ENCODE measurements around the gene ADCK1. TPM values are rescaled to one million over a fixed set of nuclear protein-coding genes. Genes with fewer than 3 reads are reported as not detected.
A peak's percentile ranks its signal among the peaks of the same experiment; 100 is the strongest.

Gene ADCK1
- polyA plus RNA-seq, 1 experiment = 7.3 TPM

DNA sequence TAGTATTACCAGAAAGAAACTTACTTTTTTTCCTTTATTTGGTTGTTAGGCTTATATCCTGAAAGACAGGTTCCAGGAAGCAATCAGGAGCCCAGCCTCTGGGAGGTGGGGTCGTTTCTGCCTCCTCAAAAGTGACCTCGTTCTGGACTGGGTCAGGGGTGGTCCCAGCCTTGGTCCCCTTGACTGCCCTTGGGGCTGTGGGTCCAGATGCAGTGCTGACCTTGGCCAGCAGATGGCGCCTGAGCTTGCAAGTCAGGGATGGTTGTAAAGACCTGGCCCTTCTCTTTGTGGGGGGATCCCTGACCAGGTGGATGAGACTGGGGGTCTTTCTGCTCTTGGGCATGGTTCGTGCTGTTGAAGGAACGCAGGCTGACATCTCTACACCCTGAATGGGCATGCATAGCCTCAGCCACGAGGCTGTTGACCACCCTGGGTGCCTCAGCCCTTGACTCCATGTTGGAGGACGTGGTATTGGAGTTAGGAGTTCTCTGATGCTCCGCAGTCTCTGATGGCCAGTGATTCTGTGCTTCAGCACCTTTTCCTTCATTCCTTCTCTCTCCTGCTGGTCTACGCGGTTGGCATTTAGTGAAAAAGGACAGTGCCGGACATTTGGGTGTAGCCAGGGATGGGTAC lies 62.4 kb downstream of the ADCK1 start:
- TF ChIP-seq, protein P1, sequence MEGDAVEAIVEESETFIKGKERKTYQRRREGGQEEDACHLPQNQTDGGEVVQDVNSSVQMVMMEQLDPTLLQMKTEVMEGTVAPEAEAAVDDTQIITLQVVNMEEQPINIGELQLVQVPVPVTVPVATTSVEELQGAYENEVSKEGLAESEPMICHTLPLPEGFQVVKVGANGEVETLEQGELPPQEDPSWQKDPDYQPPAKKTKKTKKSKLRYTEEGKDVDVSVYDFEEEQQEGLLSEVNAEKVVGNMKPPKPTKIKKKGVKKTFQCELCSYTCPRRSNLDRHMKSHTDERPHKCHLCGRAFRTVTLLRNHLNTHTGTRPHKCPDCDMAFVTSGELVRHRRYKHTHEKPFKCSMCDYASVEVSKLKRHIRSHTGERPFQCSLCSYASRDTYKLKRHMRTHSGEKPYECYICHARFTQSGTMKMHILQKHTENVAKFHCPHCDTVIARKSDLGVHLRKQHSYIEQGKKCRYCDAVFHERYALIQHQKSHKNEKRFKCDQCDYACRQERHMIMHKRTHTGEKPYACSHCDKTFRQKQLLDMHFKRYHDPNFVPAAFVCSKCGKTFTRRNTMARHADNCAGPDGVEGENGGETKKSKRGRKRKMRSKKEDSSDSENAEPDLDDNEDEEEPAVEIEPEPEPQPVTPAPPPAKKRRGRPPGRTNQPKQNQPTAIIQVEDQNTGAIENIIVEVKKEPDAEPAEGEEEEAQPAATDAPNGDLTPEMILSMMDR (IDR thresholded peaks at IDR 0.05; ENCODE audit: insufficient read depth, low read depth, low read length) = peak; percentile 98
- POLR2A ChIA-PET = no interaction called here
- no peak for DNase-seq (ENCODE audit: low read depth)
- H3K27me3 ChIP-seq (ENCODE audit: control insufficient read depth, insufficient read depth, low read length) = no peaks in the 10 kb centered on the region
- CTCF ChIA-PET = interaction anchor here (0.6 to 6.9 kb wide), 31 partner anchors 9 to 837 kb away, joined by 3 to 53 read pairs (median 6); no protein-coding TSS in a partner anchor
- H3K36me3 ChIP-seq (ENCODE audit: control insufficient read depth, insufficient read depth, low read length) = no peaks in the 10 kb centered on the region; the same call in 1 of the 2 replicates
- no peak overlapping the region for H3K4me3 ChIP-seq (ENCODE audit: low read depth, low read length)

DNA sequence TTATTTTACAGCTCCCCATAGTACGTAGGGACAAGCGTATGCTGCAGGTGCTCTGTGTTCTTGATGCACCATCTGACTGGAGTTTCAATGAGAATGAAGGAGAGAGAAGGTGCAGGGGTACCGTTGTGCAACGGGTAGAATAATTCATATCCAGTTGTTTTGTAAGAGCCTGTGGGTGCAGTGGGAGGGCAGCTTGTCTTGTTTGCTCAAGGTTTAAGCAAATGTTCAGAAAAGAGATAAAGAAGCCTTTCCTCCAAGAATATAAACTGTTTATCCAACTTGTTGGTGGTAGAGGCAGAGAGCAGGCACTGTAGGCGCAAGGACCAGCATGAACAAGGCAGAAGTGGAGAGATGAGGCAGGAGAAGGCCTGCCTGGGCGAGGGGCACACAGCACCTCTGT lies 64.2 kb downstream of the ADCK1 start:
- ChIA-PET POLR2A (no interaction called here), CTCF (interaction anchor here (0.6 to 6.9 kb wide), 9 partner anchors 9 to 734 kb away, joined by 3 to 53 read pairs (median 3); no protein-coding TSS in a partner anchor)
- DNase-seq (ENCODE audit: low read depth) = no peak
- no peak overlapping the region for H3K4me3 ChIP-seq (ENCODE audit: low read depth, low read length)
- H3K36me3 ChIP-seq (ENCODE audit: control insufficient read depth, insufficient read depth, low read length) = no peaks in the 10 kb centered on the region; the same call in 1 of the 2 replicates
- TF ChIP-seq, protein P1 (IDR thresholded peaks at IDR 0.05; ENCODE audit: insufficient read depth, low read depth, low read length) = no peak
- no peaks in the 10 kb centered on the region for H3K27me3 ChIP-seq (ENCODE audit: control insufficient read depth, insufficient read depth, low read length)

DNA sequence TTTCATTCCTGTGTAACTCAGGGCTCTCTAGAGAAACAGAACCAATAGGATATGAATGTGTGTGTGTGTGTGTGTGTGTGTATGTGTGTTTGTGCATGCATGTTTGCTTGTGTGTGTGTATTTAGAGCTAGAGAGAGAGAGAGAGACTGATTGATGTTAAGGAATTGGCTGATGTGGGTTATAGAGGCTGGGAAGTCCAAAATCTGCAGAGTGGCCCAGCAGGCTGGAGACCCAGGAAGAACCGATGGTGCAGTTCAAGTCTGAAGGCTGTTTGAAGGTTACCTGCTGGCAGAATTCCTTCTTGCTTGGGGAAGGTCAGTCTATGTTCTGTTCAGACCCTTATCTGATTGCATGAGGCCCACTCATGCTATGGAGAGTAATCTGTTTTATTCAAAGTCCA lies 64.7 kb downstream of the ADCK1 start:
- POLR2A ChIA-PET = no interaction called here
- no peak overlapping the region for H3K4me3 ChIP-seq (ENCODE audit: low read depth, low read length)
- H3K27me3 ChIP-seq (ENCODE audit: control insufficient read depth, insufficient read depth, low read length) = no peaks in the 10 kb centered on the region
- TF ChIP-seq, protein P1 (IDR thresholded peaks at IDR 0.05; ENCODE audit: insufficient read depth, low read depth, low read length) = no peak
- H3K36me3 ChIP-seq (ENCODE audit: control insufficient read depth, insufficient read depth, low read length) = no peaks in the 10 kb centered on the region; the same call in 1 of the 2 replicates
- no peak for DNase-seq (ENCODE audit: low read depth)
- CTCF ChIA-PET = interaction anchor here (0.8 to 6.9 kb wide), 3 partner anchors 9 to 702 kb away, joined by 3 to 53 read pairs (median 3); no protein-coding TSS in a partner anchor

DNA sequence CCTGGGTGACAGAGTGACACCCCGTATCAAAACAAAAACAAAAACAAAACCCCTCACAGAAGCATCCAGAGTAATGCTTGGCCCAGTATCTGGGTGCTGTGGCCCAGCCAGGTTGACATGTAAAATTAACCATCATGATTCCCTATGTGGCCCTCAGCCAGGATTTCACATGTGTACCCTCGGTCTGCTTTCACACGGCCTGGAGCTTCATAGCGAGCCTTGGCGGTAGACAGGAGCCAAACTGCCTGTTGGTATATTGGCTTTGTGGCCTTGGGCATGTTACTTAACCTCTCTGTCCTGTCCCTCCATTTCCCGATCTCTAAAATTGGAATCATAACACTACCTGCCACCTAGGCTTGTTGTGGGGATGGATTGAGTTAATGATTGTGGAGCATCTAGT lies 65.5 kb downstream of the ADCK1 start:
- Histone ChIP-seq H3K27me3 (ENCODE audit: control insufficient read depth, insufficient read depth, low read length) (no peaks in the 10 kb centered on the region), H3K36me3 (ENCODE audit: control insufficient read depth, insufficient read depth, low read length) (no peaks in the 10 kb centered on the region), H3K4me3 (ENCODE audit: low read depth, low read length) (no peak overlapping the region)
- DNase-seq (ENCODE audit: low read depth) = no peak
- TF ChIP-seq, protein P1 (IDR thresholded peaks at IDR 0.05; ENCODE audit: insufficient read depth, low read depth, low read length) = no peak
- POLR2A ChIA-PET = no interaction called here
- CTCF ChIA-PET = interaction anchor here (0.8 to 6.9 kb wide), 2 partner anchors 8 to 701 kb away, joined by 3 to 53 read pairs; no protein-coding TSS in a partner anchor

DNA sequence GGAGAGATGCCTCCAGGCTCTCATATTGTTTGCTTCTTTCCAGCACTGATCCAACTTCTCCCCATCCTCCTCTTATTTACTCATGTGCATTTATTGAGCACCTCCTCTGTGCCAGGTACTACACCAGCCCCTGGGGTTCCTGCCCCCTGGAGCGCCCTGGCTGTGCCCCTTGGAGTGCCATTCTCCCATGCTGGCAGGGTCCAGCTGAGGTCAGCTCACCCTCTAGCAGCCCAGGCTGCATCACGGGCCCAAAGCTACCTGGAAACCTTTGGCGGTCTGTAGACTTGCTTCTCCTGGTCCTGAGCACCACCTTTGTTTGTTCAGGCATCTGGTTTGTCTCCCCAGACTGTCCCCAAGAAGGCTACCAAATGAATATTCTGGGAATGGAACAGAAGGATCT lies 67.0 kb downstream of the ADCK1 start:
- Histone ChIP-seq H3K36me3 (ENCODE audit: control insufficient read depth, insufficient read depth, low read length) (no peaks in the 10 kb centered on the region), H3K27me3 (ENCODE audit: control insufficient read depth, insufficient read depth, low read length) (no peaks in the 10 kb centered on the region), H3K4me3 (ENCODE audit: low read depth, low read length) (no peak overlapping the region)
- TF ChIP-seq, protein P1 (IDR thresholded peaks at IDR 0.05; ENCODE audit: insufficient read depth, low read depth, low read length) = no peak
- ChIA-PET CTCF (no interaction called here), POLR2A (no interaction called here)
- DNase-seq (ENCODE audit: low read depth) = no peak

All from BJ (cell line).